Osteoblast (primary cell): ENCODE data around the gene ORM1. TPM values are rescaled to one million over a fixed set of nuclear protein-coding genes. Genes with fewer than 3 reads are reported as not detected.

Experiments used
- DNase-seq: peaks from one replicate; pipeline ENCODE4 v3.0.0; 2011; ENCODE audit warnings: low spot score, mixed read lengths; ENCODE audit not compliant: insufficient read length; ENCODE audit errors: missing footprints
- H2AFZ ChIP-seq: 2 replicates; pipeline ENCODE4 v1.6.0; 2011; ENCODE audit warnings: mild to moderate bottlenecking, low read length
- H3K27ac ChIP-seq: 2 replicates; pipeline ENCODE4 v1.5.1; 2011; ENCODE audit warnings: mild to moderate bottlenecking, low read depth, low read length, moderate library complexity
- H3K27me3 ChIP-seq: 2 replicates; pipeline ENCODE4 v1.6.0; 2012; ENCODE audit warnings: mild to moderate bottlenecking, control low read depth, inconsistent platforms, low read length, moderate library complexity; ENCODE audit not compliant: insufficient read depth
- H3K36me3 ChIP-seq: 2 replicates; pipeline ENCODE4 v1.5.1; 2011; ENCODE audit warnings: mild to moderate bottlenecking, low read length, control low read depth, moderate library complexity; ENCODE audit not compliant: insufficient read depth
- H3K4me1 ChIP-seq: 2 replicates; pipeline ENCODE4 v1.5.1; 2011; ENCODE audit warnings: mild to moderate bottlenecking, low read length, control low read depth, moderate library complexity; ENCODE audit not compliant: insufficient read depth
- H3K4me2 ChIP-seq: 2 replicates; pipeline ENCODE4 v1.6.0; 2011; ENCODE audit warnings: mild to moderate bottlenecking, low read length; ENCODE audit not compliant: insufficient read depth
- H3K4me3 ChIP-seq: fragments of 200-600 bp; sonication (generic); 3 replicates; pipeline ENCODE4 v1.5.1; 2012; ENCODE audit warnings: mild to moderate bottlenecking, low read length, inconsistent platforms; ENCODE audit not compliant: insufficient read depth
- H3K79me2 ChIP-seq: 2 replicates; pipeline ENCODE4 v1.6.0; 2012; ENCODE audit warnings: mild to moderate bottlenecking, low read length, control low read depth, inconsistent platforms; ENCODE audit not compliant: insufficient read depth
- H3K9me3 ChIP-seq: 2 replicates; pipeline ENCODE4 v1.5.1; 2011; ENCODE audit warnings: low read depth, low read length, control low read depth
- H4K20me1 ChIP-seq: 2 replicates; pipeline ENCODE4 v1.6.0; 2012; ENCODE audit warnings: mild to moderate bottlenecking, low read length, control low read depth; ENCODE audit not compliant: insufficient read depth
- CTCF ChIP-seq: IDR thresholded peaks from 2 replicates; pipeline ENCODE4 v1.5.1; 2011; ENCODE audit warnings: mild to moderate bottlenecking, low read depth, low read length, moderate library complexity; ENCODE audit errors: extremely low read depth
- total RNA-seq: library from RNA; depleted of rRNA; stranded (reverse); fragments of >200 nt; gene quantifications from 2 replicates; pipeline ENCODE4 v1.2.3, GENCODE V29; 2012

The ORM1 gene
- total RNA-seq, 1 donor: not detected

GRCh38 chr9:114335745-114336144 lies 12.8 kb downstream of the ORM1 start:
- Histone ChIP-seq H4K20me1 (no peaks in the 10 kb centered on the region), H3K27me3 (peaks cover 2% of the 10 kb centered on the region), H2AFZ (no peak overlapping the region), H3K4me2 (no peak overlapping the region), H3K36me3 (peaks cover 27% of the 10 kb centered on the region), H3K79me2 (no peaks in the 10 kb centered on the region), H3K4me1 (no peaks in the 10 kb centered on the region), H3K9me3 (no peaks in the 10 kb centered on the region), H3K27ac (no peak overlapping the region), H3K4me3 (no peak overlapping the region)
- no peak for DNase-seq
- TF ChIP-seq CTCF: no peak

GRCh38 chr9:114336157-114336556 lies 13.3 kb downstream of the ORM1 start:
- Histone ChIP-seq H3K36me3 (peaks cover 30% of the 10 kb centered on the region), H3K4me3 (no peak overlapping the region), H3K79me2 (no peaks in the 10 kb centered on the region), H3K27ac (no peak overlapping the region), H3K4me2 (no peak overlapping the region), H3K4me1 (no peaks in the 10 kb centered on the region), H2AFZ (no peak overlapping the region), H3K9me3 (no peaks in the 10 kb centered on the region), H4K20me1 (no peaks in the 10 kb centered on the region), H3K27me3 (peaks cover 2% of the 10 kb centered on the region)
- DNase-seq: no peak
- TF ChIP-seq CTCF: no peak

- Histone ChIP-seq H3K4me1 (no peaks in the 10 kb centered on the region), H3K4me3 (no peak overlapping the region), H2AFZ (no peak overlapping the region), H3K36me3 (peaks cover 33% of the 10 kb centered on the region), H3K27ac (no peak overlapping the region), H3K79me2 (no peaks in the 10 kb centered on the region), H4K20me1 (no peaks in the 10 kb centered on the region), H3K9me3 (no peaks in the 10 kb centered on the region), H3K27me3 (no peaks in the 10 kb centered on the region), H3K4me2 (no peak overlapping the region)
- no peak for DNase-seq
- TF ChIP-seq CTCF: no peak
Observed at GRCh38 chr9:114336699-114337395, 13.9 kb downstream of the ORM1 start.

GRCh38 chr9:114338187-114338586 lies 15.3 kb downstream of the ORM1 start:
- H3K27ac ChIP-seq: no peak overlapping the region
- no peak for TF ChIP-seq CTCF
- H3K27me3 ChIP-seq: no peaks in the 10 kb centered on the region
- DNase-seq: no peak
- no peak overlapping the region for H3K4me2 ChIP-seq
- no peak overlapping the region for H2AFZ ChIP-seq
- no peaks in the 10 kb centered on the region for H3K4me1 ChIP-seq
- peaks cover 38% of the 10 kb centered on the region for H3K36me3 ChIP-seq
- H3K79me2 ChIP-seq: no peaks in the 10 kb centered on the region
- H4K20me1 ChIP-seq: no peaks in the 10 kb centered on the region
- no peaks in the 10 kb centered on the region for H3K9me3 ChIP-seq
- H3K4me3 ChIP-seq: no peak overlapping the region
